Vagina (tissue), 2 donors: ENCODE results near the gene MYRIP. TPM values are rescaled to one million over a fixed set of nuclear protein-coding genes. Genes with fewer than 3 reads are reported as not detected.
"Not testable (repeated sequence)": the region's sequence is repeated elsewhere in the genome, so short reads cannot be mapped to it uniquely, and the experiment has no call there.

ENCODE experiments used
- DNase-seq, 2 donors: peaks; one replicate each; pipeline ENCODE4 v3.0.0-alpha.2; 2017; ENCODE audit errors: extremely low spot score in 2 of 2
- H3K27ac ChIP-seq: fragments of 200-600 bp; sonication (generic); one replicate; pipeline ENCODE4 v1.5.1; 2019
- H3K27me3 ChIP-seq: fragments of 200-600 bp; sonication (generic); one replicate; pipeline ENCODE4 v1.5.1; 2019
- H3K36me3 ChIP-seq, 2 donors: fragments of 200-600 bp; sonication (generic); one replicate each; pipeline ENCODE4 v1.5.1; 2017 to 2019
- H3K4me1 ChIP-seq: fragments of 200-600 bp; sonication (generic); one replicate; pipeline ENCODE4 v1.5.1; 2019
- H3K4me3 ChIP-seq, 2 donors: fragments of 200-600 bp; sonication (generic); 1 replicate in 1 of 2; 2 replicates in 1 of 2; pipeline ENCODE4 v1.5.1; 2016 to 2019
- H3K9me3 ChIP-seq: fragments of 200-600 bp; sonication (generic); one replicate; pipeline ENCODE4 v1.5.1; 2019
- CTCF ChIP-seq, 3 experiments: fragments of 450-650 bp in 2 of 3; fragments of 200-600 bp in 1 of 3; sonication (generic) in 1 of 3; IDR thresholded peaks; one replicate each; pipeline ENCODE4 v1.5.1; 2017 to 2019; ENCODE audit warnings: antibody characterized with exemption in 3 of 3, mild to moderate bottlenecking in 2 of 3, moderate library complexity in 2 of 3
- POLR2A ChIP-seq, 2 donors: fragments of 450-650 bp; IDR thresholded peaks; one replicate each; pipeline ENCODE4 v1.6.1; 2017; ENCODE audit warnings: antibody characterized with exemption in 2 of 2, mild to moderate bottlenecking in 2 of 2, moderate library complexity in 2 of 2
- POLR2AphosphoS5 ChIP-seq, 2 donors: sonication (generic); formaldehyde crosslinking; IDR thresholded peaks; one replicate each; pipeline ENCODE4 v1.9.0; 2017; ENCODE audit warnings: antibody characterized with exemption in 2 of 2, mild to moderate bottlenecking in 2 of 2, low read depth in 1 of 2; ENCODE audit not compliant: insufficient read depth in 1 of 2
- intact Hi-C: fragments of 100-400 bp; cut with DNase I; formaldehyde crosslinking; loops from one replicate; pipeline ENCODE4 v1.15.1; 2023
- total RNA-seq: library from RNA; depleted of rRNA; stranded (reverse); fragments of >200 nt; gene quantifications from one replicate; pipeline ENCODE4 v1.2.3, GENCODE V29; 2016

Gene MYRIP
- total RNA-seq, 1 donor from 2014 or later, result 7.4 TPM

GRCh38 chr3:39814007-39814406, 4.6 kb downstream of the MYRIP start:
- H3K9me3 ChIP-seq, result no peaks in the 10 kb centered on the region
- no peaks in the 10 kb centered on the region for H3K27me3 ChIP-seq
- intact Hi-C loops, result no loop called here
- DNase-seq, result no peak
- no peak overlapping the region for H3K4me3 ChIP-seq
- H3K4me1 ChIP-seq, result peaks cover 10% of the 10 kb centered on the region
- H3K27ac ChIP-seq, result no peak overlapping the region
- H3K36me3 ChIP-seq, result no peaks in the 10 kb centered on the region
- TF ChIP-seq POLR2A (IDR thresholded peaks at IDR 0.05) (no peak), POLR2AphosphoS5 (IDR thresholded peaks at IDR 0.05; ENCODE audit: insufficient read depth in 1 of 2, low read depth in 1 of 2) (no peak), CTCF (IDR thresholded peaks at IDR 0.05) (no peak)

- no peak overlapping the region for H3K27ac ChIP-seq
- no peaks in the 10 kb centered on the region for H3K4me1 ChIP-seq
- H3K36me3 ChIP-seq, result no peaks in the 10 kb centered on the region
- intact Hi-C loops, result no loop called here
- H3K4me3 ChIP-seq, result no peak overlapping the region
- no peaks in the 10 kb centered on the region for H3K27me3 ChIP-seq
- no peaks in the 10 kb centered on the region for H3K9me3 ChIP-seq
- no peak for DNase-seq
- TF ChIP-seq CTCF (IDR thresholded peaks at IDR 0.05) (no peak), POLR2AphosphoS5 (IDR thresholded peaks at IDR 0.05; ENCODE audit: insufficient read depth in 1 of 2, low read depth in 1 of 2) (no peak), POLR2A (IDR thresholded peaks at IDR 0.05) (no peak)
Observed at GRCh38 chr3:39819899-39820298, 10.5 kb downstream of the MYRIP start.

DNA sequence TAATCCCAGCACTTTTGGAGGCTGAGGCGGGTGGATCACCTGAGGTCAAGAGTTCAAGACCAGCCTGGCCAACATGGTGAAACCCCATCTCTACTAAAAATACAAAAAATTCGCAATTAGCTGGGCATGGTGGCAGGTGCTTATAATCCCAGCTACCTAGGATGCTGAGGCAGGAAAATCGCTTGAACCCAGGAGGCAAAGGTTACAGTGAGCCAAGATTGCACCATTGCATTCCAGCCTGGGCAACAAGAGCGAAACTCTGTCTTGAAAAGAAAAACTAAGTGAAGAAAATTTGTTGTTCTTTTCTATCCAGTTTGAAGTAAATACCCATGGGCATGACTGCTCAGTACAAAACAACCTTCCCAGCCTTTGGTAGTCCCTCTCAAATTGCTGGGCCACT, 24.4 kb downstream of the MYRIP start:
- H3K27ac ChIP-seq, H3K36me3 ChIP-seq, intact Hi-C loops, H3K27me3 ChIP-seq, DNase-seq, H3K4me1 ChIP-seq, H3K9me3 ChIP-seq, H3K4me3 ChIP-seq: not testable (repeated sequence)

GRCh38 chr3:39839484-39839883, 30.1 kb downstream of the MYRIP start:
- intact Hi-C loops, result no loop called here
- H3K27me3 ChIP-seq, result no peaks in the 10 kb centered on the region
- H3K36me3 ChIP-seq, result no peaks in the 10 kb centered on the region
- no peaks in the 10 kb centered on the region for H3K4me1 ChIP-seq
- TF ChIP-seq POLR2A (IDR thresholded peaks at IDR 0.05), result no peak
- TF ChIP-seq CTCF (IDR thresholded peaks at IDR 0.05), result no peak
- no peak for TF ChIP-seq POLR2AphosphoS5 (IDR thresholded peaks at IDR 0.05; ENCODE audit: insufficient read depth in 1 of 2, low read depth in 1 of 2)
- DNase-seq, result no peak
- no peak overlapping the region for H3K27ac ChIP-seq
- no peak overlapping the region for H3K4me3 ChIP-seq
- no peaks in the 10 kb centered on the region for H3K9me3 ChIP-seq

DNA sequence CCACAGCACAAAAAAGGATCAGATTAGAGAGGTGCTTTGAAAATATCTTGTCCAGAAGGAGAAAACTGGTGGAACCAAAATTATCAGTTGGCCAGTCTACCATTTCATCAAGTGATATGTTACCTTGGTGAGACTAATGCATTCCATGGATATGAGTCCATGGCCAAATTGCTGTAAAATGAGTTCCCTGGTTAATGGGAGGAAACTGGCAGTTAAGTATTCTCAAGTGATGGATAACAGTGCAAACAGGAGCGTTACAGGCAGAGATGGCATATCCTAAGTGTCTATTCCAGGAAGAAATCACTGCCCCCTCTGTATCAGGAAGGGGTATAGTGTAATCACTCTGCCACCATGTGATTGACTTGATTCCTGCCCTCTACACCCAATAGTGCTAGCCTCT, 34.0 kb downstream of the MYRIP start:
- Histone ChIP-seq H3K27ac (no peak overlapping the region), H3K4me1 (no peaks in the 10 kb centered on the region), H3K9me3 (no peaks in the 10 kb centered on the region), H3K27me3 (no peaks in the 10 kb centered on the region), H3K36me3 (no peaks in the 10 kb centered on the region), H3K4me3 (no peak overlapping the region)
- TF ChIP-seq CTCF (IDR thresholded peaks at IDR 0.05) (no peak), POLR2AphosphoS5 (IDR thresholded peaks at IDR 0.05; ENCODE audit: insufficient read depth in 1 of 2, low read depth in 1 of 2) (no peak), POLR2A (IDR thresholded peaks at IDR 0.05) (no peak)
- intact Hi-C loops, result no loop called here
- no peak for DNase-seq

- intact Hi-C loops, result no loop called here
- Histone ChIP-seq H3K27ac (no peak overlapping the region), H3K4me1 (no peaks in the 10 kb centered on the region), H3K4me3 (no peak overlapping the region), H3K27me3 (no peaks in the 10 kb centered on the region), H3K9me3 (no peaks in the 10 kb centered on the region), H3K36me3 (no peaks in the 10 kb centered on the region)
- no peak for DNase-seq
- TF ChIP-seq CTCF (IDR thresholded peaks at IDR 0.05), result no peak
- TF ChIP-seq POLR2A (IDR thresholded peaks at IDR 0.05), result no peak
- TF ChIP-seq POLR2AphosphoS5 (IDR thresholded peaks at IDR 0.05; ENCODE audit: insufficient read depth in 1 of 2, low read depth in 1 of 2), result no peak
Observed at GRCh38 chr3:39848365-39848764, 39.0 kb downstream of the MYRIP start.
